Panc1 (cell line): ENCODE results near the gene DCUN1D1.

Experiments
- CTCF ChIP-seq: fragments of 450-650 bp; IDR thresholded peaks from 2 replicates; pipeline ENCODE4 v1.5.1; 2017; ENCODE audit warnings: mild to moderate bottlenecking
- POLR2AphosphoS5 ChIP-seq: IDR thresholded peaks from 2 replicates; pipeline ENCODE4 v1.6.1; 2012; ENCODE audit warnings: mild to moderate bottlenecking, low read depth, low read length, moderate library complexity
- TCF7L2 ChIP-seq: IDR thresholded peaks from 2 replicates; pipeline ENCODE4 v1.6.1; 2011; ENCODE audit warnings: mild to moderate bottlenecking, low read depth, low read length, inconsistent platforms

GRCh38 chr3:182914341-182914740, 66.0 kb downstream of the DCUN1D1 start:
- TF ChIP-seq POLR2AphosphoS5: no peak
- no peak for TF ChIP-seq CTCF
- no peak for TF ChIP-seq TCF7L2
